ENCODE data around the gene ZGRF1. TPM values are rescaled to one million over a fixed set of nuclear protein-coding genes. Genes with fewer than 3 reads are reported as not detected.

The ZGRF1 gene
- total and polyA plus RNA-seq, 10 of the 15 experiments (the other 5 are each of a cell fraction or from before 2014, with no cell fraction given) = 8.5 to 32.1 (median 20.1) TPM

DNA sequence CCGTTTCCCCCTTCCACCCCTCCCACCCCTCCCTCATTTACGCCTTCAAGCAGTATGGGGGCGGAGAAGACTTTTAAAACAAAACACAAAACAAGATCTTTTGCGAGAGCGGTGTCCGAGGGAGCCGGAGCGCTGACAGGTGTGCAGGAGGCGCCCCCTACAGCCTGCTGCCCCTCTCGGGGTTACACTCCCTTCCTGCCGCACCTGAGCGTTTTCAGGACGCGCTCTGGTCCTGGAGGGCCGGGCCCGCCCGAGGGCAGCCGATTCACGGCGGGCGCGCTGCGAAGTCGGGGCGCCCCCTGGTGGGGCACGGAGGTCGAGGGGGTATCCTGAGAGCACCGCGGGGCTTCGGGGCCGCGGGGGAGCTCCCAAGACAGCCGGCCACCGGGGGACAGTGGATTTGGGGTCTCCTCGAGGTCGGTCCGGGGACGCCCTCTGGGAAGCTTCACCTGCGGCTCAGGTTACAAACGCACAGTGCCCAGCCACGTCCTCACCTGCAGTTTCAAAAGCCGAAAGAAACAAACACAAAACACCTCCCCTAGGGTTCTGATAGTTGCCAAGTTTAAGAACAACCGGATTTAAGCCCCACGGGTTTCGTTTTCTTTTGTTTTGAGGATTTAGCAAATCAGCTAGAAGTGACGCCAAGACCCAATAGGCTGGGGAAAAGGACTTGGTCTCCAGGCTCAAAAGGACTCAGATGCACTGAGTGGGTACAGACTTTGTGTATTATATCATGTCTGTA is 112.8 kb downstream of the ZGRF1 start (continued):
- no peak for TF ChIP-seq CREB1 (IDR thresholded peaks at IDR 0.05; ENCODE audit: low read depth)
- TF ChIP-seq ETV6 (conservative IDR thresholded peaks at IDR 0.05 in 1 of 2, IDR thresholded peaks at IDR 0.05 in 1 of 2; ENCODE audit: borderline replicate concordance in 1 of 2, low read depth in 1 of 2) = no peak
- peak; percentile 58 for TF ChIP-seq IKZF1 (conservative IDR thresholded peaks at IDR 0.05)
- TF ChIP-seq RELA (IDR thresholded peaks at IDR 0.05; ENCODE audit: borderline replicate concordance, partially characterized antibody) = no peak
- no peak for TF ChIP-seq PML (IDR thresholded peaks at IDR 0.05; ENCODE audit: low read length)
- 0 out of 2 replicates have a peak, but pooled peaks have one; percentile 33 for TF ChIP-seq PAX5 (IDR thresholded peaks at IDR 0.05; ENCODE audit: borderline replicate concordance, low read depth, low read length)
- TF ChIP-seq ZNF274 (IDR thresholded peaks at IDR 0.05; ENCODE audit: insufficient read depth, insufficient read length) = no peak
- peak; percentile 66; the same call in 1 of the 2 replicates for TF ChIP-seq RB1 (IDR thresholded peaks at IDR 0.05; ENCODE audit: borderline replicate concordance)
- no peak for TF ChIP-seq CHD4 (IDR thresholded peaks at IDR 0.05)
- TF ChIP-seq SIX5 (IDR thresholded peaks at IDR 0.05; ENCODE audit: low read depth, low read length, severe bottlenecking) = no peak
- no peak for TF ChIP-seq IKZF2 (IDR thresholded peaks at IDR 0.05)
- TF ChIP-seq NBN (IDR thresholded peaks at IDR 0.05) = peak; percentile 47; the same call in 1 of the 2 replicates
- no peak for TF ChIP-seq RUNX3 (IDR thresholded peaks at IDR 0.05; ENCODE audit: low read length)
- TF ChIP-seq MEF2A (IDR thresholded peaks at IDR 0.05; ENCODE audit: insufficient read depth, low read depth, low read length) = no peak
- TF ChIP-seq CHD2 (IDR thresholded peaks at IDR 0.05; ENCODE audit: borderline replicate concordance, low read depth, low read length) = peak; percentile 60; the same call in 1 of the 2 replicates
- TF ChIP-seq ASH2L (IDR thresholded peaks at IDR 0.05; ENCODE audit: borderline replicate concordance, low read depth) = no peak
- TF ChIP-seq, protein P1, sequence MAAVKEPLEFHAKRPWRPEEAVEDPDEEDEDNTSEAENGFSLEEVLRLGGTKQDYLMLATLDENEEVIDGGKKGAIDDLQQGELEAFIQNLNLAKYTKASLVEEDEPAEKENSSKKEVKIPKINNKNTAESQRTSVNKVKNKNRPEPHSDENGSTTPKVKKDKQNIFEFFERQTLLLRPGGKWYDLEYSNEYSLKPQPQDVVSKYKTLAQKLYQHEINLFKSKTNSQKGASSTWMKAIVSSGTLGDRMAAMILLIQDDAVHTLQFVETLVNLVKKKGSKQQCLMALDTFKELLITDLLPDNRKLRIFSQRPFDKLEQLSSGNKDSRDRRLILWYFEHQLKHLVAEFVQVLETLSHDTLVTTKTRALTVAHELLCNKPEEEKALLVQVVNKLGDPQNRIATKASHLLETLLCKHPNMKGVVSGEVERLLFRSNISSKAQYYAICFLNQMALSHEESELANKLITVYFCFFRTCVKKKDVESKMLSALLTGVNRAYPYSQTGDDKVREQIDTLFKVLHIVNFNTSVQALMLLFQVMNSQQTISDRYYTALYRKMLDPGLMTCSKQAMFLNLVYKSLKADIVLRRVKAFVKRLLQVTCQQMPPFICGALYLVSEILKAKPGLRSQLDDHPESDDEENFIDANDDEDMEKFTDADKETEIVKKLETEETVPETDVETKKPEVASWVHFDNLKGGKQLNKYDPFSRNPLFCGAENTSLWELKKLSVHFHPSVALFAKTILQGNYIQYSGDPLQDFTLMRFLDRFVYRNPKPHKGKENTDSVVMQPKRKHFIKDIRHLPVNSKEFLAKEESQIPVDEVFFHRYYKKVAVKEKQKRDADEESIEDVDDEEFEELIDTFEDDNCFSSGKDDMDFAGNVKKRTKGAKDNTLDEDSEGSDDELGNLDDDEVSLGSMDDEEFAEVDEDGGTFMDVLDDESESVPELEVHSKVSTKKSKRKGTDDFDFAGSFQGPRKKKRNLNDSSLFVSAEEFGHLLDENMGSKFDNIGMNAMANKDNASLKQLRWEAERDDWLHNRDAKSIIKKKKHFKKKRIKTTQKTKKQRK (IDR thresholded peaks at IDR 0.05; ENCODE audit: low read depth, low read length) = no peak
- TF ChIP-seq, protein P2, sequence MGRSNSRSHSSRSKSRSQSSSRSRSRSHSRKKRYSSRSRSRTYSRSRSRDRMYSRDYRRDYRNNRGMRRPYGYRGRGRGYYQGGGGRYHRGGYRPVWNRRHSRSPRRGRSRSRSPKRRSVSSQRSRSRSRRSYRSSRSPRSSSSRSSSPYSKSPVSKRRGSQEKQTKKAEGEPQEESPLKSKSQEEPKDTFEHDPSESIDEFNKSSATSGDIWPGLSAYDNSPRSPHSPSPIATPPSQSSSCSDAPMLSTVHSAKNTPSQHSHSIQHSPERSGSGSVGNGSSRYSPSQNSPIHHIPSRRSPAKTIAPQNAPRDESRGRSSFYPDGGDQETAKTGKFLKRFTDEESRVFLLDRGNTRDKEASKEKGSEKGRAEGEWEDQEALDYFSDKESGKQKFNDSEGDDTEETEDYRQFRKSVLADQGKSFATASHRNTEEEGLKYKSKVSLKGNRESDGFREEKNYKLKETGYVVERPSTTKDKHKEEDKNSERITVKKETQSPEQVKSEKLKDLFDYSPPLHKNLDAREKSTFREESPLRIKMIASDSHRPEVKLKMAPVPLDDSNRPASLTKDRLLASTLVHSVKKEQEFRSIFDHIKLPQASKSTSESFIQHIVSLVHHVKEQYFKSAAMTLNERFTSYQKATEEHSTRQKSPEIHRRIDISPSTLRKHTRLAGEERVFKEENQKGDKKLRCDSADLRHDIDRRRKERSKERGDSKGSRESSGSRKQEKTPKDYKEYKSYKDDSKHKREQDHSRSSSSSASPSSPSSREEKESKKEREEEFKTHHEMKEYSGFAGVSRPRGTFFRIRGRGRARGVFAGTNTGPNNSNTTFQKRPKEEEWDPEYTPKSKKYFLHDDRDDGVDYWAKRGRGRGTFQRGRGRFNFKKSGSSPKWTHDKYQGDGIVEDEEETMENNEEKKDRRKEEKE (IDR thresholded peaks at IDR 0.05) = no peak
- TF ChIP-seq MYB (IDR thresholded peaks at IDR 0.05; ENCODE audit: borderline replicate concordance, low read depth, low read length) = 0 out of 2 replicates have a peak, but pooled peaks have one; percentile 11
- TF ChIP-seq TAF1 (IDR thresholded peaks at IDR 0.05; ENCODE audit: borderline replicate concordance, low read depth, low read length) = no peak
- TF ChIP-seq MTA2 (IDR thresholded peaks at IDR 0.05; ENCODE audit: low read depth) = no peak
- TF ChIP-seq ESRRA (IDR thresholded peaks at IDR 0.05; ENCODE audit: low read length) = no peak
- TF ChIP-seq ATF7 (IDR thresholded peaks at IDR 0.05; ENCODE audit: low read depth) = no peak
- no peak for TF ChIP-seq NRF1 (conservative IDR thresholded peaks at IDR 0.05; ENCODE audit: low read depth, low read length)
- TF ChIP-seq POLR2A (IDR thresholded peaks at IDR 0.05; ENCODE audit: low read depth, low read length) = no peak
- TF ChIP-seq MTA3 (IDR thresholded peaks at IDR 0.05; ENCODE audit: borderline replicate concordance, low read length) = no peak
- TF ChIP-seq HCFC1 (IDR thresholded peaks at IDR 0.05; ENCODE audit: low read length) = no peak

Measured in GM12878 (cell line).